Skin epidermis (tissue), 12 donors: ENCODE measurements around the gene COL4A2.

ENCODE experiments used
- H3K27ac ChIP-seq, 21 experiments: fragments of 200-600 bp; sonication (generic) in 11 of 21; one replicate each; pipeline ENCODE4 v1.5.0; 2020; ENCODE audit warnings: mild to moderate bottlenecking in 3 of 21, inconsistent platforms in 2 of 21, moderate library complexity in 2 of 21
- H3K4me3 ChIP-seq, 7 experiments: fragments of 200-600 bp; sonication (generic) in 2 of 7; one replicate each; pipeline ENCODE4 v1.5.0; 2020; ENCODE audit warnings: inconsistent platforms in 2 of 7, mild to moderate bottlenecking in 2 of 7, moderate library complexity in 1 of 7

COL4A2 gene

DNA sequence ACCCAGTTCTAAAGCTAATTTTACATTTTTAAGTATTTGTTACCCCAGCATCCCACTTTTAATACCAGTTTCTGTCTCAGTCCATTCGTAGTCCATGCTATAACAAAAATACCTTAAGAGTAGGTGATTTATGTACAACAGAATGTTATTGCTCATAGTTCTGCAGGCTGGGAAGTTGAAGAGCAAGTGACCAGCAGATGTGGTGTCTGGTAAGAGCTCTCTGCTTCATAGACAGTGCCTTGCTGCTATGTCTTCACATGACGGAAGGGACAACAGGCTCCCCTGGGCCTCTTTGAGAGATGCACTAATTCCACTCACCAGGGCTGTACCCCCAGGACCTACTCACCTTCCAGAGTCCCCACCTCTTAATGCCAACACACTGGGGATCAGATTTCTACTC, 96.6 kb downstream of the COL4A2 start:
- Histone ChIP-seq H3K27ac (peak overlapping the region in 1 of 21 experiments; percentile 31), H3K4me3 (no peak overlapping the region)

DNA sequence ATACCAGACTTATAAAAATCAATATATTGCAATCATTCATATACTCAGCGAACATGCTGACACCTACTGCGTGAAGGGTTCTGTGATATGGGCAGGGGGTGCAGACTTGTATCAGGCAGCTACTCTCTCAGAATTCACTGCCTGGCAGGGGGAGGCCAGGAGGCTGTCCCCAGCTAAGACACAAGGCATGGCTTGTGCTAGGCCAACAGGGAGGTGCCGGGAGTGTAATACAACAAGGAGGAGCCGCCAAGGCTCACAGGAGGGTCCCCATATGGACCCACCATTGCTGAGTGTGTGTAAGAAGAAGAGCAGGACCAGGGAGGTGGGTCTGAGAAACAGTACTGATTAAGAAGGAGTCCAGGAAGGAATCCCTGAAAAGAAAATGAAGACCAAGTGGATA, 97.2 kb downstream of the COL4A2 start:
- H3K27ac ChIP-seq: peak overlapping the region in 3 of 21 experiments; percentile 7 to 62 (median 38)
- H3K4me3 ChIP-seq: no peak overlapping the region

DNA sequence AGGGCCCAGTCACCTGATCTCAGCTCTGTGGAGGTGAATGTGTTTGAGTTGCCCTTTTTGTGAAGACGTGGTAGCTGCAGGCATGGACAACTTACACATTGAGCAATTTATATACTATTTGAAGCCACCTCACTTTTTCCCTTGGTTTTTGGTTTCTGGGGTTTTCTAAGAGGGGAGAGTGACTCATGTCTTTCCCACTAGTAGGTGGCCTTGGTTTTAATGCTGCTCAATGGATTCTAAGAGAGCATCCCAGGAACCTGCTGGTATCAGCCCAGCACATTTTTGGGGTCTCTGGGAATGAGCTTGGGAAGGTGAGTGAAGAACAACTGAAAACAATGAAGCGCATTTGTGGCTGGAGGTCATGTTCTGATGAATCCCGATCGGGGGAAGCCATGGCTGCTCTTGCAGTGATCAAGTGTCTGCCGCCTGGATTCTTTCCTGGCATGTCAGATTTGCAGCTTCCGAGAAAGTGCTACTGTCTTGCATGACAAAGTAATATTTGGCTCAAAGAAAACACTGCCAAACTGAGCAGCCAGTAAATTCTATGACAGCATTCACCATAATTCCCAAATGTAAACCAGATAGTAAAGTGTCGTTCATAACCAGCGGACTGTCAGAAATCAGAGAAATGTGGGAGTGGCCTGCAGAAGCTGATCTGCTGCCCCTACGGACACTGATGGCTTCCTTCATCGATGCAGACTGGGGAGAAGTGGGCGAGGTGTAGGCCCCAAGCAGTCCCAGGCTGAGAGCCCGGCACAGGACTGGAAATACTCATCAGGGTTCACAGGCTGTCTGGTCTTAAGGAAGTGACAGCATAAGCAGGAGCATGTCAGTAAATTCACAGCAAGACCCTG, 98.7 kb downstream of the COL4A2 start:
- no peak overlapping the region for H3K4me3 ChIP-seq
- H3K27ac ChIP-seq: peak overlapping the region in 9 of 21 experiments; percentile 8 to 79 (median 42)

DNA sequence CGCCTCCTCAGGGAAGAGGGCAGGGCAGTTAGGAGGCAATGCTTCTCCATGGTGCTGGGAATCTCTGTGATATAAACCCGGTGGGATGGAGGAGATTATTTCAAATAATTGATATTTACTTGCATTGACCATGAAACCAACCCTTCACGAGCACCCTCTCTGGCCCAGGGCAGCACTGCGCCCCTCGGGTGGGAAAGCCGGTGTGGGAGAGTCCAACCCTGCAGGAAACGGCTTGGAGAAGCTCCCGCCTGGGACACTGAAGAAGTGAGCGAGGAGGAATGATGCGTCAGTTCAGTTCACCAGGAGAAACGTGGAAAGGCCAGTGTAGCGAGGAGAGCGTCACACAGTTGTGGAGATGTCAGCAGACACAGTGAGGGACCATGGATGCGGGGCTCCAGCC, 99.9 kb downstream of the COL4A2 start:
- peak overlapping the region in 4 of 21 experiments; percentile 20 to 79 (median 42) for H3K27ac ChIP-seq

DNA sequence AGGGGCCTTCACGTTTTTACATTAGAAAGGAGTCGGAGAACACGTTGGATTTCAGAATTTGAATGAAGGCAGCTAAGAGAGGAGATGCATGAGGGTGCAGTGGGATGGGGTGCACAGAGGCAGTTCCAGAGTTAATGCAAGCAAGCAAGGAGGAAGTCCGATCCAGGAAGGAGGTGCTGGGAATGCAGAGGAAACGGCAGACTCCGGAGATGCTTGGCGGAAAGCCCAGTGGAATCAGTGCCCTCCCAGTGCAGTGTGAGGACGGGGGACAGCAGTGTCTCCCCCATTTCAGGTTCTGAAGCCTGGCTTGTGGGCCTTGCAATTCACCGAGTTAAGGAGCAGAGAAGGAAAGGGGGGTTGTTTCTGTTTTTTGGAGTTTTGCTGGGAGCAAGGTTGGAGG, 100.4 kb downstream of the COL4A2 start:
- peak overlapping the region in 6 of 21 experiments; percentile 18 to 79 (median 54) for H3K27ac ChIP-seq

More for the DNA sequence above, 99.9 kb downstream of the COL4A2 start:
- H3K4me3 ChIP-seq: no peak overlapping the region

DNA sequence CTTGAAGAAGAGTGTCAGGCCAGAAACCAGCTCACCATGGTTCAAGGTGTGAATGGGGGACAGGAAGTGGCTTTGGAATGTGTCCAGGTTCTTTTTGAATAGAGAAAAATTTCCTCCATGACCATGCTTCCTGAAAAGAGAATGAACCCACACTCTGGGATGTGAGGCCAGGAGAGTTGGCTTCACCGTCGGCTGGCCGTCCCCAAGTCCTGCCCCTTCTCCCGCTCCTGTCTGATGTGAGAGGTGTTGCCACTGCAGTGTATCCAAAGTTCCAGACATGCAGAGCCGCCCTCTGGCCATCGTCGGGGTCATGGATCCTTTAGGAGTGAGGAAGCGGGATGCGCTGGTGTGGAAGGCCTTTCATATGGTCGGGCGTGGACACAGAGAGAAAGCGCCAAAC, 101.2 kb downstream of the COL4A2 start:
- H3K4me3 ChIP-seq: no peak overlapping the region
- H3K27ac ChIP-seq: peak overlapping the region in 11 of 21 experiments; percentile 1 to 79 (median 40)

More for the DNA sequence above, 100.4 kb downstream of the COL4A2 start:
- H3K4me3 ChIP-seq: no peak overlapping the region

DNA sequence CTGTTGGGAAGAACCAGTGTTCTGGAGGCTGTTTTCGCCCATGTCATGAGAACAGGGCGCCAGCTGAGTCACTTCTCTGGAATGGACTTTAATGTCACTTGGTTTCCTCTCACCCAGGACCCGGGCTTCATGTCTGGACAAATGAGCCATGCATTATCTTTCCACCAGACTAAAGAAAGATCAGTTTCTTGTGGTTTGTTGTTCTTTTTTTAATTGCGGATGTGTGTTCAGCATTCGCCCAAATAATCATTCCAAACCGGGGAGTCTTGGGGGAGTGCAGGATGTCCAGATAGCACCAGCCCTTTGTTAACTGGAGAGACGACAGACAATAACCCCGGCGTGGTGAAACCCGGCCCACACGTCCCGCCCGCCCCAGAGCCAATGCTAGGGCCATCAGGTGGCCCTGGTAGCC, 102.5 kb downstream of the COL4A2 start:
- H3K4me3 ChIP-seq: no peak overlapping the region
- H3K27ac ChIP-seq: peak overlapping the region in 10 of 21 experiments; percentile 5 to 79 (median 44)

DNA sequence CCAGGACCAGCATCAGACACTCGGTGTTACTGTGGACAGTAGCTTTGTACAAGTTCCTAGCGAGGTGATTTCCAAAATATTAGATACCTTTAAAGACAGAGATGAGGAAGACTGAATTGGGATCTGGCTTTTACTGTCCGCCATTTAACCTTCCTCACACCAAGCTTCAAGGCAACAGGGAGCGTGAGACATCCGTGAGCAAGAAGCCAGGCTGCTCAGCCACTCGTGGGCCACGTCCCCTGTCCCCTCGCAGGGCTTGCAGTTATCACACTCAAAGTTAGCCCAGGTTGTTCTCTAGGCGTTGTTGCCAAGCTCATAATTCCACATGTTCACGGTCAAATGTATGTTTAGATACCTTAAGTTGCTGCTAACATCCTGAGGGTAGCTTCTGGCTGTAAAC, 102.9 kb downstream of the COL4A2 start:
- H3K27ac ChIP-seq: peak overlapping the region in 9 of 21 experiments; percentile 7 to 79 (median 43)
- no peak overlapping the region for H3K4me3 ChIP-seq

DNA sequence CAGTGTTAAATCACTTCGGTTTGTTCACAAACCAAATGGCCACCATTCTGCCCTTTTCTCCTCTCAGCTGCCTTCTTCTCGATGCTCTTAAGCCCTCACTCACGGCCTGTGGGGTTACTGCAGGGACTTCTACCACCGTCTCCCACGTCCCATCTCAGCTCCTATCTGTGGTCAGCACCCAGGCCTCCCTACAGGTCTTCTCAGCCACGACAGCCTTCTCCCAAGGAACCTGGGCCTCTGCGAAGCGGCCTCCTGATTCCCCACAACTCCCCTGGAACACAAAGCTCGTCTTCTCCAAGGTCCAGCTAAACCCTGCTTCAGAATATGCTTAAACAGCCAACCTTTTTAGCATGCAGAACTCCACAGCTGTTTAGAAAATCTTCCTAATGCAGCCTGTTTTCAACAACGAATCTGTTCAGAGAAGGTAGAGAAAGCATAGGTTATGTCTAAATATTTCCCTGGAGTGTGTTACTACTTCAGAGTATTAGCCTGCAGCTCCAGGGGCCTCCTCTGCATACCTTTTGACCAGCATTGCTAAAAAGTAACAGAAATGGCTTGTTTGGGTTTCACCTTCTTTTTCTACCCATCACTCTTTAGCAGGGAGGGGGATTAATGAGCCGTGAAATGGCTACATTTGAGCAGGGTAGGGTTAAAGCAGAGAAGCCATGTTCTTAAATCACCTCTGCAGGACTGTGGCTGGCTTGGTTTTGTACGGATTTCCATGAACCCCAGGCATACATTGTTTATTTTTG, 104.0 kb downstream of the COL4A2 start:
- Histone ChIP-seq H3K27ac (peak overlapping the region in 9 of 21 experiments; percentile 15 to 79 (median 49)), H3K4me3 (no peak overlapping the region)

DNA sequence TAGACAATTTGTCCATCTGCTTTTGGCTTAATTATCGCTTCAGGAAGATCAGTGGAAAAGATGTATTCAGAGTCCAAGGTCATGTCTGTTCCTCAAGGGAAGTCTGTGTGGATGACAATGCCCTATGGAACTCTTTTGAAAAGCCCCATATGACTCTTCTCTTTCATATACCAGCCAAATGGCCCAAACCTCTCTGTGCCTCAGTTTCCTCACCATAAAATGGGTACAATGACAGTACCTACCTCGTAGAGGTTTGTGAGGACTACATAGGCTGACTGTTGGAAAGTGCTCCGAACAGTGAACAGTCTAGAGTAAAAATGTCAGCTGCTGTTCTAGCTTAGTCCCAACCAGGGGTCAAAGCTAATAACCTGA, 104.6 kb downstream of the COL4A2 start:
- Histone ChIP-seq H3K27ac (peak overlapping the region in 12 of 21 experiments; percentile 15 to 79 (median 49)), H3K4me3 (no peak overlapping the region)

DNA sequence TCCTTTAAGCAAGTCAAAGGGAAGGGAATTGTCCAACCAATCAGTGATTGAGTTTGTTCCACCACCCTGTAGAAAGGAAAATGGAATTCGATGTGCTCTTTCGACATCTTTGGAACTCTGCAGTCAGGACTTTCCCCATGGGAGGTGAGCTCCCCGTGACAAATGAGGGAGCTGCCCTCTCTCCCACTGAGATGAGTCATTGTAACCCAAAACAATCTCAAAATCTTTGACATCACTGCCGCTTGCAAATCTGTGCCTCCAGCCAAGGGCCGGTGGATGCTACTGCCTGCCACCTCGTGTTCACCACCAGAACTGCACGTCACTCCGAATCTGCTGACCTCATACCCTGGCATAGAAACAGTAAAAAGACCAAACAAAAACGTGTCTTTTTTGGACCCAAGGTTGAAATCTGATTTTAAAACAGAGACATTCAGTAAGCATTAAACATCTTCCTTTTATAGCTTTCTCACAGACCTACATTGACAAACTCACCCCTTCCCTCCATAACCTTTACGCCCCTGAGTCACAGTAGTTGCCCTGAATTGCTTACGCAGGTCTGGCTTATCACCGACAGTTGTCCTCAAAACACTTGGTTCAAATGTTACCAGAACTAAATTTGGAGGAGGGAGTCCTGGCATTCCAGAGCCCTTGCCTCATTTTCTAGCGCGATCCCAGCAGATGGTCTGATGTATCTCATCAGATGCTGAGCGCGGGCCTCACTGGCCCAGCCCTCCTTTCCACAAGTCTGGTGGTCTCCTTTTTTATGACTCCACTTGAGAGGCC, 105.2 kb downstream of the COL4A2 start:
- H3K4me3 ChIP-seq: no peak overlapping the region

DNA sequence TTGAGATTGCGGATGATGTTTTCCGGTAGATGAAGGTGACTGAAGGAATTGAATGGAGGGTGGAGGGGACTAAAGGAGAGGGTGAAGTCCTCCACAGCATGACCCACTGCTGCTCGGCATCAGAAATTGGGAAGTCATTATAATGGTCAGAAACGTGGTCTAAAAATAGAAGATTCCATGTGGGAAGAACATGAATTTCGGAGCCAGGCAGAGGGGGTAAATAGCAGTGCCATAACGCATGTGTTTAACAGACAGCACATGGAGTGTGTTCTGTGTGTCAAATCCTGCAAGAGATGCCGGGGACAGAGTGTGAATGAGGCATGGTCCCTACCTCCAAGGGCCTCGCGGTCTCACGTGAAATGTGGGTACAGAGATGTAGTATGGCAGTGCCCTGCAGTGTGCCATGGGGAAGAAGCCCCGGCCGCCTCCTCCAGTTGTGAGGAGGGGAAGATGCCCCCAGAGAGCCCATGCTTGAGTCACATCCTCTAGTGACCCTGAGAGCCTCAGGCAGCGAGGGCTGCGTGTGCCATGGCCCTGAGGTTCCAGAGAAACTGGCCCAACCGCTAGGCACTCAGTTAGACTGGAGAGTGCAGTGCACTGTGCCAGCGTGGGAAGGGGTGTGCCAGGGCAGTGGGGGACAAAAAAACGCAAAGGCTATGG, 106.1 kb downstream of the COL4A2 start:
- Histone ChIP-seq H3K4me3 (no peak overlapping the region), H3K27ac (peak overlapping the region in 9 of 21 experiments; percentile 12 to 67 (median 56))

More for the DNA sequence above, 105.2 kb downstream of the COL4A2 start:
- peak overlapping the region in 13 of 21 experiments; percentile 12 to 79 (median 58) for H3K27ac ChIP-seq

DNA sequence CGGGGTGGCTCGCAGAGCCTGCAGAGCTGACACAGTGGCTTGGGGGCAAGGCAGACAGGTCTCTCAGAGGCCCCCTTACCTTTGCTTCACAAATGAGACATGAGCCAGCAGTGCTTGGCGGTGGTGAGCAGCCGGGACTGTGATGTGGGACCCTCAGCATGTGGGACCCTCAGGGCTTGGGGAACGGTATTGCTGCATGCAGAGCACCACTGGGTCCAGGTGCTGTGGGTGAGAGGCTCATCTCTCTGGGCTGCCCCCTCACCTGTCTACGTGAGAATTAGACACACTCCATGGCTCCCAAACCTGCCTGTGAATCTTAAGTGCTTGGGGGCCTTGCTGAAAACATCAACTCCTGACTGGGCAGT, 106.6 kb downstream of the COL4A2 start:
- Histone ChIP-seq H3K4me3 (no peak overlapping the region), H3K27ac (peak overlapping the region in 5 of 21 experiments; percentile 2 to 67 (median 61))

DNA sequence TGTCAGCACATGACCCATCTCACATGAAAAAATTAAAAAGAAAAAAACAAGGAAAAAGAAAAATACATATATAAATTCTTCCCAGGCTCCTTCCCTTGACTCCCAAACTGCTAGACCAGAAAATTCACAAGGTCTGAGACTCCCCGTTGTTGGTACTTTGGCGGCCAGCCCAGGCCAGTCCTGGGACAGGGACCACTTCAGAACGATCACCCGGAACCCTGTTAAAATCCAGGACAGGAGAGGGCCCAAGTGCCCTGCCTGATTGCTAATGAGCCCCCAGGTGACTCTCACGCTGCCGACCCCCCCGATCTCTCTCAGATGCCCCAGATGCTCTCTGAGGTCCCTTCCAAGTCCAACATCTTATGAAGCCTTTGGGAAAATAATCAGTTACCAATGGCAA, 107.2 kb downstream of the COL4A2 start:
- Histone ChIP-seq H3K27ac (no peak overlapping the region), H3K4me3 (no peak overlapping the region)

DNA sequence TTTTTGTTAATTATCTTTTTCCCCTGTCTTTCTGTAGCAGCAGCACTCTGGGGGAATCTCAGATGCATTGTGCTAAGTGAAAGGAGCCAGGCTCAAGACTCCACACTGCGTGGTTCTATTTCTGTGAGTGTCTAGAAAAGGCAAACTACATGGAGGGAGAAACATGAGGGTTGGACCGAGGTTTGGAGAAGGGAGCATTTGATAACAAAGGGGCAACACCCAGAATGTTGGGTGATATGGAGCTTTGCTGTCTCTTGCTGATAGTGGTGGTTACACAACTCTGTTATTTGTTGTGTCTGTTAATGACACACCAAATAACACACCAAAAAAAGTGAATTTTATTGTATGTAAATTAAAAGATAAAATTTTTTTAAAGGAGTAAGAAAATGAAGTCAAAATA, 107.8 kb downstream of the COL4A2 start:
- H3K4me3 ChIP-seq: no peak overlapping the region
- H3K27ac ChIP-seq: peak overlapping the region in 4 of 21 experiments; percentile 22 to 81 (median 66)

DNA sequence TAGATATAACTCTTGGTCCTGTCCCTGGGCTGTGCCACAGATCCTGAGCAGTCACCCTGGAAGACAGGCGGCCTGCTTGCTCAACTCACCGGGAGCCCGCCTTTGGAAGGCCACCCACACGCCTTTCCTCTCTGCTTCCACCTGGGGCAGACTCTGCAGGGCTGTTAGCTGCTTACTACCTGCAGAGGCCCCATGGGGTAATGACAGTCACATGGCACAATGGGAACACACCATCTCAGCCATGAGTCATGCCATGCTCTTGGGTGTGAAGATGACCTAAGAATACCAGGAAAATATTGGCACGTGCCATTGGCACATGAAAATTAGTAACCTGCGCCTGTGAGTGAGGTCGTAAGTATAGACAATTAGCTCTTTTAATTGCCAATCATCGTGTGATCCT, 108.6 kb downstream of the COL4A2 start:
- Histone ChIP-seq H3K27ac (peak overlapping the region in 5 of 21 experiments; percentile 10 to 81 (median 59)), H3K4me3 (no peak overlapping the region)

DNA sequence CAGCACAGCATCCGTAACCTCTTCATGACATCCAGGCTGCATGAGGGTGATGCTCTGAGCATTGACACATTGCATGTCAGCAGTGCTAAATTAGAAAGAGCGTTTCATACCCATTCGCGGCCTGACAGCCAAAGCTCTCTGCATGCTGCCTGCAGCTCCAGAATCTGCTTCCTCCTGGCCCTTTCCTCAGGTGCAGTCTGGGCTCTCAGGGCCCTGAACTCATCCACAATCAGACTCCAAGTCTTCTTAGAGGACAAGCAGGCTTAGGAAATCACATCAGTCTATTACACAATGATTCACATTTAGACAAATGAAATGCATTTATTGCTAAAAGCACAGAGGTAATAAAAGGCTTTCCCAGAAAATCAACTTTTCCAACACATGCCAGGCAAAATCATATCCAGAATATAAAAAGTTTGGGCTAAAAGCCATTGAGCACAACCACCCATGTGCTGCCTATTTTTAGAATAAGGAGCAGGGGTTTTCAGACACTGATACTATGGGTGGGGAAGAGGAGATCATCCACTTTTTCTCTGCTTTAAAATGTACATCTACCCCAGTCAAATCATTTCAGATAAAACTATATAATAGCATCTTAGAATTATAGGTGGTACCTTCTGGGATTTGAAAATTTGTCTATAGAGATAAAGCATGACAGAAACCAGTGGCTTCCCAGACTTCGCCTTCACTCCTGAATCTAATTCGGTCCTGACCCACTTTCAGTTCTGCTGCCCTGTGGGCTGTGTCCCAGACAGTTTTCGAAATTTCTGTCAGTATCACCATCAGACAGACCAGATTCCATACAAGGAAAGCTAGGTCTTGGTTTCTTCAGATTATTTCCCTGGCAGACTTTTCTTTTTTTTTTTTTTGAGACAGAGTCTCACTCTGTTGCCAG, 109.3 kb downstream of the COL4A2 start:
- Histone ChIP-seq H3K4me3 (no peak overlapping the region), H3K27ac (peak overlapping the region in 12 of 21 experiments; percentile 3 to 81 (median 44))

DNA sequence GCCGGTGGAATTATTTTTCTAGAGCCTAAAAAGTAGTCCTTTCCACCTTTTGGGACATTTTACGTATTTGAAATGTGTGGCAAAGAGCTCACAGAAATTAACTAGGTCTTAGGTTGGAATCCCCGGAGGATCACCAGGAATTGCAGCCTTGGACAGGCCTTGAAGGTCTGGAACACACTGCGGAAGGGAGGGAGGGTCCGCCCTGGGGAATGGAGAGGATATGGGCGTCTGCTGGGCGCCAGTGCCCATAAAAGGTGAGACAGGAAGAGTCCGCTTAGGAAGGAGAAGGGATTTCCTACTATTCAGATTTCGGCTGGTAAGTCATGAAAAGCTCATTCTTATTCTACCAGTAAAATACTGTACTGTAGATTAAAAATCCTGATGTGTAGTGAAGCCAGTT, 111.9 kb downstream of the COL4A2 start:
- no peak overlapping the region for H3K27ac ChIP-seq

More for the DNA sequence above, 111.9 kb downstream of the COL4A2 start:
- no peak overlapping the region for H3K4me3 ChIP-seq
